OCI-LY7 (cell line): Measurements from ENCODE around the gene RXRA.

ENCODE experiments used
- EZH2phosphoT487 ChIP-seq: fragments of 200-600 bp; sonication (generic); IDR thresholded peaks from 2 replicates; pipeline ENCODE4 v1.6.1; 2018; ENCODE audit warnings: low read depth, borderline replicate concordance, mild to moderate bottlenecking, mixed run types, antibody characterized with exemption, low read length, moderate library complexity, mixed read lengths
- TF ChIP-seq, protein P1 (sequence below): fragments of 200-600 bp; sonication (generic); conservative IDR thresholded peaks from 2 replicates; pipeline ENCODE4 v1.5.1; 2014; ENCODE audit warnings: mild to moderate bottlenecking, antibody characterized with exemption, low read length, moderate library complexity, mixed read lengths

DNA sequence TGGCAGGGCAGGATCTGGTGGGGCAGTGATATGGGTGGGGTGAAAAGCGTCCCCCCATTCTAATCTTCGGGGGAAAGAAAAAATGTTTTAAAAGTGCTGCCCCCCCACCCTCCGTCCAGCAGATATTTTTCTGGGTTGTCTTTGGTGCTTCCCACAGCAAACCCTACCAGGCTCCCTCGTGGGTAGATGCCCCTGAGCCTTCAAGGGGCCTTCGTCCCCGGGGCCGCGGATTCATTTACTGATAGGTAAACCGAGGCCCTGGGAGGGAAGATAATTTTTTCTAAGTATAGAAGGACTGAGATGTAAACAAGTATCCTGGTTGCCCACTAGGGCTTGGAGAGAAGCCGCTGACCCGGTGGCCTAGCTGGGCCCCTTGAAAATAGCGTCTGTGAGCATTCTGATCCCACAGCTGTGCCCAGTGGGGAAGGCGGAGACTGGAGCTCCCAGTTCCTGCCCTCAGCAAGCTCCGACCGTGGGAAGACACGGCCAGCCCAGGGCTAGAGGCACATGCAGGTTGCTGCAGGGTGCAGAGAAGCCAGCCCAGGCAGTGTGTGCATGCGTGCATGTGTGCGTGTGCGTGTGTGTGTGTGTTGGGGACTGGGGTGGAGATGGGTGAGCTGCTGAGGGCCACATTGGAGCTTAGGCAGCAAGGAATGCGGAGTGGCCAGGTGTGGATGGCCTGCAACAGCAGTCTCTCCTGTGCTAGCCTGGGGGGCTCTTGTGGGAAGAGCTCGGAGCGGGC, 6.0 kb upstream of the RXRA start:
- TF ChIP-seq, protein P1, sequence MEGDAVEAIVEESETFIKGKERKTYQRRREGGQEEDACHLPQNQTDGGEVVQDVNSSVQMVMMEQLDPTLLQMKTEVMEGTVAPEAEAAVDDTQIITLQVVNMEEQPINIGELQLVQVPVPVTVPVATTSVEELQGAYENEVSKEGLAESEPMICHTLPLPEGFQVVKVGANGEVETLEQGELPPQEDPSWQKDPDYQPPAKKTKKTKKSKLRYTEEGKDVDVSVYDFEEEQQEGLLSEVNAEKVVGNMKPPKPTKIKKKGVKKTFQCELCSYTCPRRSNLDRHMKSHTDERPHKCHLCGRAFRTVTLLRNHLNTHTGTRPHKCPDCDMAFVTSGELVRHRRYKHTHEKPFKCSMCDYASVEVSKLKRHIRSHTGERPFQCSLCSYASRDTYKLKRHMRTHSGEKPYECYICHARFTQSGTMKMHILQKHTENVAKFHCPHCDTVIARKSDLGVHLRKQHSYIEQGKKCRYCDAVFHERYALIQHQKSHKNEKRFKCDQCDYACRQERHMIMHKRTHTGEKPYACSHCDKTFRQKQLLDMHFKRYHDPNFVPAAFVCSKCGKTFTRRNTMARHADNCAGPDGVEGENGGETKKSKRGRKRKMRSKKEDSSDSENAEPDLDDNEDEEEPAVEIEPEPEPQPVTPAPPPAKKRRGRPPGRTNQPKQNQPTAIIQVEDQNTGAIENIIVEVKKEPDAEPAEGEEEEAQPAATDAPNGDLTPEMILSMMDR: no peak
- TF ChIP-seq EZH2phosphoT487: no peak
